ENCODE results near the gene TFCP2. TPM values are rescaled to one million over a fixed set of nuclear protein-coding genes. Genes with fewer than 3 reads are reported as not detected.

The TFCP2 gene
- total and polyA plus RNA-seq, 2 of the 13 experiments (the other 11 are each of a cell fraction or from before 2014, with no cell fraction given): 7.6 to 10.0 TPM

DNA sequence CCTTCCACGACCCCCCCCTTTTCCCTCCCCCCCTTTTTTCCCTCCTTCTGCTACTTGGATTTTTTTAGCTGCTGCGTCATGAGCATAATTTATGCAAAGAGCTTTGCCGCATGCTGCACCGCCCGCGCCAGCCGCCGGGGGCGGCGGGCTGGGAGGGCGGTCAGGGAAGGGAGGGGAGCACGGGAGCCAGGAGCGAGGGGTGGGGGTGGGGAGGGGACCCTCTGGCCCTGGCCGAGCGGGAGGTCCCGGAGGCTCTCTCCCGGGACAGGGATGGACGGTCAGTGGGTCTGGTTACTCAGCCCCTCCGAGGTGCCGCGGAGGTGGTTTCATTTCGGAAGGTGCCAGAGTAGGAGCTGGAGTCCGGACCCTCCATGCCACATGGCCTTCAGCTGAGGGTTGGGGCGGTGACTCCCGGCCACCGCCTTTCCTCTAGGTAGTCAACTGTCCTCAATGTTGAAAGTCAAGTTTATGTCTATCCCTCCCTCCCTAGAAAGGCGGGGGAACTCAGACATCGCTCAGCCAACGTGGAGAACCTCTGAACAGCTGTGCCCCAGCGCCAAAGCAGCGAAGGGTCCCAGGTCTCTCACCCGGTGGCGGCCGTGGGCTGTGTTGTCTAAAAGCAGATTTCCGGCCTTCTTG is 45.2 kb upstream of the TFCP2 start, which contains the start of gene POU6F1 (continued):
- TF ChIP-seq, protein P1, sequence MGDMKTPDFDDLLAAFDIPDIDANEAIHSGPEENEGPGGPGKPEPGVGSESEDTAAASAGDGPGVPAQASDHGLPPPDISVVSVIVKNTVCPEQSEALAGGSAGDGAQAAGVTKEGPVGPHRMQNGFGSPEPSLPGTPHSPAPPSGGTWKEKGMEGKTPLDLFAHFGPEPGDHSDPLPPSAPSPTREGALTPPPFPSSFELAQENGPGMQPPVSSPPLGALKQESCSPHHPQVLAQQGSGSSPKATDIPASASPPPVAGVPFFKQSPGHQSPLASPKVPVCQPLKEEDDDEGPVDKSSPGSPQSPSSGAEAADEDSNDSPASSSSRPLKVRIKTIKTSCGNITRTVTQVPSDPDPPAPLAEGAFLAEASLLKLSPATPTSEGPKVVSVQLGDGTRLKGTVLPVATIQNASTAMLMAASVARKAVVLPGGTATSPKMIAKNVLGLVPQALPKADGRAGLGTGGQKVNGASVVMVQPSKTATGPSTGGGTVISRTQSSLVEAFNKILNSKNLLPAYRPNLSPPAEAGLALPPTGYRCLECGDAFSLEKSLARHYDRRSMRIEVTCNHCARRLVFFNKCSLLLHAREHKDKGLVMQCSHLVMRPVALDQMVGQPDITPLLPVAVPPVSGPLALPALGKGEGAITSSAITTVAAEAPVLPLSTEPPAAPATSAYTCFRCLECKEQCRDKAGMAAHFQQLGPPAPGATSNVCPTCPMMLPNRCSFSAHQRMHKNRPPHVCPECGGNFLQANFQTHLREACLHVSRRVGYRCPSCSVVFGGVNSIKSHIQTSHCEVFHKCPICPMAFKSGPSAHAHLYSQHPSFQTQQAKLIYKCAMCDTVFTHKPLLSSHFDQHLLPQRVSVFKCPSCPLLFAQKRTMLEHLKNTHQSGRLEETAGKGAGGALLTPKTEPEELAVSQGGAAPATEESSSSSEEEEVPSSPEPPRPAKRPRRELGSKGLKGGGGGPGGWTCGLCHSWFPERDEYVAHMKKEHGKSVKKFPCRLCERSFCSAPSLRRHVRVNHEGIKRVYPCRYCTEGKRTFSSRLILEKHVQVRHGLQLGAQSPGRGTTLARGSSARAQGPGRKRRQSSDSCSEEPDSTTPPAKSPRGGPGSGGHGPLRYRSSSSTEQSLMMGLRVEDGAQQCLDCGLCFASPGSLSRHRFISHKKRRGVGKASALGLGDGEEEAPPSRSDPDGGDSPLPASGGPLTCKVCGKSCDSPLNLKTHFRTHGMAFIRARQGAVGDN (CRISPR knock-in tag; IDR thresholded peaks at IDR 0.05): peak; percentile 60
- TF ChIP-seq WIZ (CRISPR knock-in tag; IDR thresholded peaks at IDR 0.05) (no peak), TEAD2 (CRISPR knock-in tag; IDR thresholded peaks at IDR 0.05) (no peak), TBX2 (CRISPR knock-in tag; IDR thresholded peaks at IDR 0.05; ENCODE audit: borderline replicate concordance) (0 out of 2 replicates have a peak, but pooled peaks have one; percentile 45), NCOA5 (CRISPR knock-in tag; IDR thresholded peaks at IDR 0.05) (no peak), SRSF4 (IDR thresholded peaks at IDR 0.05; ENCODE audit: low read depth, low read length, poor library complexity, severe bottlenecking) (no peak), MTA3 (CRISPR knock-in tag; IDR thresholded peaks at IDR 0.05) (no peak), TSC22D2 (CRISPR knock-in tag; IDR thresholded peaks at IDR 0.05; ENCODE audit: borderline replicate concordance) (no peak), ZNF839 (CRISPR knock-in tag; IDR thresholded peaks at IDR 0.05; ENCODE audit: borderline replicate concordance) (no peak), RXRB (CRISPR knock-in tag; IDR thresholded peaks at IDR 0.05; ENCODE audit: borderline replicate concordance) (no peak), SOX5 (CRISPR knock-in tag; IDR thresholded peaks at IDR 0.05; ENCODE audit: borderline replicate concordance) (no peak), GLI4 (CRISPR knock-in tag; IDR thresholded peaks at IDR 0.05; ENCODE audit: borderline replicate concordance) (no peak), ZNF136 (CRISPR knock-in tag; IDR thresholded peaks at IDR 0.05; ENCODE audit: low read depth) (no peak), ZNF430 (CRISPR knock-in tag; IDR thresholded peaks at IDR 0.05) (no peak), ZNF777 (CRISPR knock-in tag; IDR thresholded peaks at IDR 0.05) (0 out of 2 replicates have a peak, but pooled peaks have one; percentile 42), REL (CRISPR knock-in tag; conservative IDR thresholded peaks at IDR 0.05) (no peak), FLYWCH1 (CRISPR knock-in tag; IDR thresholded peaks at IDR 0.05) (no peak), MEF2D (CRISPR knock-in tag; IDR thresholded peaks at IDR 0.05) (no peak), HOXA3 (CRISPR knock-in tag; IDR thresholded peaks at IDR 0.05) (no peak; the same call in 1 of the 2 replicates), ZNF251 (CRISPR knock-in tag; IDR thresholded peaks at IDR 0.05) (no peak)
- TF ChIP-seq, protein P2, sequence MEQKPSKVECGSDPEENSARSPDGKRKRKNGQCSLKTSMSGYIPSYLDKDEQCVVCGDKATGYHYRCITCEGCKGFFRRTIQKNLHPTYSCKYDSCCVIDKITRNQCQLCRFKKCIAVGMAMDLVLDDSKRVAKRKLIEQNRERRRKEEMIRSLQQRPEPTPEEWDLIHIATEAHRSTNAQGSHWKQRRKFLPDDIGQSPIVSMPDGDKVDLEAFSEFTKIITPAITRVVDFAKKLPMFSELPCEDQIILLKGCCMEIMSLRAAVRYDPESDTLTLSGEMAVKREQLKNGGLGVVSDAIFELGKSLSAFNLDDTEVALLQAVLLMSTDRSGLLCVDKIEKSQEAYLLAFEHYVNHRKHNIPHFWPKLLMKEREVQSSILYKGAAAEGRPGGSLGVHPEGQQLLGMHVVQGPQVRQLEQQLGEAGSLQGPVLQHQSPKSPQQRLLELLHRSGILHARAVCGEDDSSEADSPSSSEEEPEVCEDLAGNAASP (CRISPR knock-in tag; IDR thresholded peaks at IDR 0.05; ENCODE audit: borderline replicate concordance): peak; percentile 35; the same call in 1 of the 2 replicates
- TF ChIP-seq, protein P3, sequence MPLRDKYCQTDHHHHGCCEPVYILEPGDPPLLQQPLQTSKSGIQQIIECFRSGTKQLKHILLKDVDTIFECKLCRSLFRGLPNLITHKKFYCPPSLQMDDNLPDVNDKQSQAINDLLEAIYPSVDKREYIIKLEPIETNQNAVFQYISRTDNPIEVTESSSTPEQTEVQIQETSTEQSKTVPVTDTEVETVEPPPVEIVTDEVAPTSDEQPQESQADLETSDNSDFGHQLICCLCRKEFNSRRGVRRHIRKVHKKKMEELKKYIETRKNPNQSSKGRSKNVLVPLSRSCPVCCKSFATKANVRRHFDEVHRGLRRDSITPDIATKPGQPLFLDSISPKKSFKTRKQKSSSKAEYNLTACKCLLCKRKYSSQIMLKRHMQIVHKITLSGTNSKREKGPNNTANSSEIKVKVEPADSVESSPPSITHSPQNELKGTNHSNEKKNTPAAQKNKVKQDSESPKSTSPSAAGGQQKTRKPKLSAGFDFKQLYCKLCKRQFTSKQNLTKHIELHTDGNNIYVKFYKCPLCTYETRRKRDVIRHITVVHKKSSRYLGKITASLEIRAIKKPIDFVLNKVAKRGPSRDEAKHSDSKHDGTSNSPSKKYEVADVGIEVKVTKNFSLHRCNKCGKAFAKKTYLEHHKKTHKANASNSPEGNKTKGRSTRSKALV (CRISPR knock-in tag; IDR thresholded peaks at IDR 0.05): no peak
- TF ChIP-seq, protein P4, sequence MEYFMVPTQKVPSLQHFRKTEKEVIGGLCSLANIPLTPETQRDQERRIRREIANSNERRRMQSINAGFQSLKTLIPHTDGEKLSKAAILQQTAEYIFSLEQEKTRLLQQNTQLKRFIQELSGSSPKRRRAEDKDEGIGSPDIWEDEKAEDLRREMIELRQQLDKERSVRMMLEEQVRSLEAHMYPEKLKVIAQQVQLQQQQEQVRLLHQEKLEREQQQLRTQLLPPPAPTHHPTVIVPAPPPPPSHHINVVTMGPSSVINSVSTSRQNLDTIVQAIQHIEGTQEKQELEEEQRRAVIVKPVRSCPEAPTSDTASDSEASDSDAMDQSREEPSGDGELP (IDR thresholded peaks at IDR 0.05; ENCODE audit: borderline replicate concordance, low read depth): peak; percentile 61; the same call in 1 of the 2 replicates

Data from HepG2 (cell line).